Retina (tissue), 1 donor: Measurements from ENCODE around the gene REG4.
A peak's percentile ranks its signal among the peaks of the same experiment; 100 is the strongest.
"Not testable (repeated sequence)": the region's sequence is repeated elsewhere in the genome, so short reads cannot be mapped to it uniquely, and the experiment has no call there.

Experiments
- DNase-seq: peaks from one replicate; pipeline ENCODE4 v3.0.0-alpha.2; 2016

Gene REG4

DNA sequence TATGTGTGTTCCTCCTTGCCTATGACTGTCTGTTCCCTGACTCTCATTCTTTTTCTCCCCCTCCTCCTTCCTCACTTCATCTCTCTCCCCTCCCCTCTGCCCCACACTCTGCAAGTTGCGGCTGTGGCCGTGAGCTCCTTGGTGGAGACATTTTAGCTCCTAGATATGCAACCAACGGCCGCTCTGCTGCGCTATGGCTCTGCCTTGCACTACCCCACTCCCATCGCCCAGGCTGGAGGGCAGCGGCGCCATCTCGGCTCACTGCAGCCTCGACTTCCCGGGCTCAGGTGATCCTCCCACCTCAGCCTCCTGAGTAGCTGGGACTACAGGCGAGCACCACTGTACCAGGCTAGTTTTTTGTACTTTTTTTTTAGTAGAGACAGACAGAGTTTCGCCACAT is 5.5 kb downstream of the REG4 start:
- no peak for DNase-seq

- no peak for DNase-seq
These were observed 6.0 kb downstream of the REG4 start for GRCh38 chr1:119805247-119805646.

DNA sequence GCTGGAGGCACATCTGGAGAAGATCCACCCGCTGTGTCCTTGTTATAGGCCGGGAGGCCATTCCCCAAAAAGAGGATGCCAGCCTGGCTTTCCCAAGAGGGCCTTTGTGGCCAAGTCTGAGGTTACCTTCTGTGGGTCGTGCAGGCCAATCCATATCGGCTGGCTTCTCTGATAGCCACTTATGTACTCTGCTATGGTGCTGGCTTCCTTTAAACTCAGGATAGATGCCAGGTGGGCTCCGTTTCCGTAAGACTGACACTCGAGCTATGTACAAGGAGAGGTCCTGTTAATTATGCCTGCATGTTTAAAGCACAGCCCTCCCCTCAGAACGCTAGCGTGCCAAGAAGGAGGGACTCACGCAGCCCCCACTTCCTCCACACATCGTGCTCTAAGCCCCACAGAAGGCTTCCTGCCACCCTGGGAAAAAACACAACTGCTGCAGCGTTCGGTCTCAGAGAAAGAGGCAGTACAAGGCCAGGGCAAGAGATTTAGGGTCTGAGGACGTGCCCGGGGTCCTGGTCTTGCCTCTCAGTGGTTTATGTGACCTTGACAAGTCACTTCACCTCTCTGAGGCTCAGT is 11.6 kb downstream of the REG4 start:
- no peak for DNase-seq

DNA sequence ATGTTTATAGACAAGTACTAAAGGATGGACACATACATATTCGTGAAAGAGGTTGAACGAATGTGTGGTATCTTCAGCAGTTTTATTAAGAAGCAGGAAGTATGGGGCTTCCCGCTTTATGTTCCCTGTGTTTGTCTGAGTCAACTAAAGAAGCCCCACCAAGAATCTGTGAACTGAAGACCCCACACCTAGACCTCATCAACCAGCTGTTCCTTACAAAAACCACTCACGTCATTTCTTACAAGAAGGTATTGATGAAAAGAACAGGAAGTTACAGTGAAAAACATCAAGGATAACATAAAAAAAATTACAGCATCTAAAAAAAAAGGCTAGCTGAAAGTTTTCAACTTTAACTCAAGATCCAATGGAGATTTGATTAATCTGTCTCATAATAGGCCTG is 12.3 kb downstream of the REG4 start:
- DNase-seq = no peak

- DNase-seq = no peak
These were observed 13.7 kb downstream of the REG4 start for GRCh38 chr1:119797606-119798005.

- DNase-seq = no peak
These were observed 14.1 kb downstream of the REG4 start for GRCh38 chr1:119797162-119797561.

DNA sequence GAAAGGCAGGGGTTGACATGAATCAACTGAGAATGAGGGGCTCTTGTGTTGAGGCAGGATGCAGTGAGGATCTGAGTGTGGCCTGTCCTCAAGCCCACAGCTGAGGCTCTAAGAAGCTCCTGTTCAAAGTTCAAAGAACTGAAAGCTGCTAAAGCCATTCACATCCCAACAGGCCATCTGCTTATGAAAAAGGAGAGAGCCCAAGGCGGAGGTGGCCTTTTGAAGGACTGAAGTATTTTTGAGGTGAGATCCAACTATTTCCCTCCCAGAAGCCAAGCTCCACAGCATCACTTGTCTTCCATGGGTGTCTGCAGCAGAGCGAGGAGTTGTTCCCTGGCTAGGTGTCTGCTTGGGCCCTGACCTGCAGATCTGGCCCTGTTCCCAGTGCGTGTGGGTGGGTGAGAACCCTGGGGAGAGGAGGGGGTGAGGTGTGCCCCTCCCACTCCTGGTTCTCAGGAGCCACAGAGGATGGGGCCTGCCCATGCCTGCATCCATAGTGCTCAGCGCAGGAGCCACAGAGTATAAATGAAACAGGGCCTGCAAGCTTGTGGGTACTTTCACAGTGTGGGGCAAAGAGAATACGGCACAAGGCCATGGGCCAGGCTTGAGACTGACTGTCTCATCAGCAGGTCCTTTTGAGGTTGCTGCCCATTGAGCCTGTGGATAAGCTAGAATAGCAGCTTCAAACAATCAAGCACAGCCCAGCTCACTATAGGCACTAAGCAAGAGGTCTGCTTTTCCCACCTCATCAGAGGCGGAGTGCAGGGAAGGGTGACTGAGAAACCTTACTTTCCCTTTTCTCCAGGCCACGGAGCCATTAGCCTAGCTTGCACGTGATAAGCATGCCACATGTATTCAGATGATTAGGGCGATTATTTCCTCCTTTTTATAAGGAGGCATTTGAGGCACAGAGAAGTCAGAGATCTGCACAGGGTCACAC is 15.7 kb downstream of the REG4 start:
- DNase-seq = no peak

GRCh38 chr1:119794876-119795240 is 16.4 kb downstream of the REG4 start:
- no peak for DNase-seq

GRCh38 chr1:119794230-119794875 is 16.9 kb downstream of the REG4 start:
- no peak for DNase-seq

DNA sequence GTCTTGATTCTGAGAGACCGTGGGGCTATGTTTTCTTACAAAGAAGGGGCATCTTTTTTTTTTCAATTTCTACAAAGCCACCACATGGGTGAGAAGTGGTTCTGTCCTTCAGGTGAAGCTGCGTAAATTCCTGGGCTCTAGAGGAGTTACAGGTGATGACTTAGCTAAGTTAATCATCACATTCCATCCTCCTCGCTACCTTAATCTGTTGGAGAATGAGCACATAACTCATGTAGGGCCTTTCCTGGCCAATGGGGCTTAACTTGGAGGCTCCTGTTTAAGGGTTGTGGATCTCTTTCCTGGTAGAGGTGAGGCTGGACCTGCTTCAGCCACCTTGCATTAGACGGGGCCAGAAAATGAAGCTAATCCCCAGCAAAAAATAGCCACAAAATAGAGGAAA is 19.9 kb downstream of the REG4 start:
- DNase-seq = no peak

- DNase-seq = no peak
These were observed 20.6 kb downstream of the REG4 start for GRCh38 chr1:119790451-119791198.

DNA sequence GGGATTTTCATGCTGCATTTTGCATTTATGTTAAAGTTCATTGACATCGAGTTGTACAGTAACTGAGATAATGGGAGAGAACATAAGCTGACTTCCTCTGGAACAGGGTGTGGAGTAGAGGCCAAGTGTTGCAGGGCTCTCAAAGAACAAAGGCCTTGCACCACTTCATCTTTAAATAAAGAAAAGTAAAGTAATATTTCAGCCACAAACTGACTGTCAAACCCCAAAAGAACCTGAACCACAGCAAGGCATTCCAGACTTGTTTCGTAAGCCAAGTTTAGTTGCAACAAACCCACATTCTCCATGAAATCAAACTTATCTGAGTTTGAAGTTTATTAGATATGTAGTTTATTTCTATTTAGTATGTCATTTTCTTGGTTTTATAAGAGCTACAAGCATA is 23.5 kb downstream of the REG4 start:
- no peak for DNase-seq

GRCh38 chr1:119786473-119787050 is 24.7 kb downstream of the REG4 start:
- not testable (repeated sequence) for DNase-seq

DNA sequence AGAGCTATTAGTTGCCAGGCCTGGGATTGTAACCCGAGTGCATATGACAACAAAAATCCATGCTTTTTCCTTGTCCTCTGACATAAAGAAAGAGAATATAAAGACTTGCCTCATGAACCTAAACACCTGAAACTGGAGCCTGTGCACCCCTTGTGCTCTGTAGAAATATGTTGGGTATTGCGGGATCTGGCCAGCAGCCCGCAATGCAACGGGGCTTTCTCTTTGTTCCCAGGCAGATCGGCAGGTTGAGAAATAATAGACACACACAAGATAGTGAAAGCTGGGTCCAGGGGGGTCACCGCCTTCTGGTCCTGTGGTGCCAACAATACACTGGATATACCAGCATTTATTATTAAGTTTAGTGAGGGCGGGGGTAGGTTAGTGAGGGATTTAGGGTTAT is 25.2 kb downstream of the REG4 start:
- not testable (repeated sequence) for DNase-seq

GRCh38 chr1:119784191-119784781 is 27.0 kb downstream of the REG4 start:
- no peak for DNase-seq

DNA sequence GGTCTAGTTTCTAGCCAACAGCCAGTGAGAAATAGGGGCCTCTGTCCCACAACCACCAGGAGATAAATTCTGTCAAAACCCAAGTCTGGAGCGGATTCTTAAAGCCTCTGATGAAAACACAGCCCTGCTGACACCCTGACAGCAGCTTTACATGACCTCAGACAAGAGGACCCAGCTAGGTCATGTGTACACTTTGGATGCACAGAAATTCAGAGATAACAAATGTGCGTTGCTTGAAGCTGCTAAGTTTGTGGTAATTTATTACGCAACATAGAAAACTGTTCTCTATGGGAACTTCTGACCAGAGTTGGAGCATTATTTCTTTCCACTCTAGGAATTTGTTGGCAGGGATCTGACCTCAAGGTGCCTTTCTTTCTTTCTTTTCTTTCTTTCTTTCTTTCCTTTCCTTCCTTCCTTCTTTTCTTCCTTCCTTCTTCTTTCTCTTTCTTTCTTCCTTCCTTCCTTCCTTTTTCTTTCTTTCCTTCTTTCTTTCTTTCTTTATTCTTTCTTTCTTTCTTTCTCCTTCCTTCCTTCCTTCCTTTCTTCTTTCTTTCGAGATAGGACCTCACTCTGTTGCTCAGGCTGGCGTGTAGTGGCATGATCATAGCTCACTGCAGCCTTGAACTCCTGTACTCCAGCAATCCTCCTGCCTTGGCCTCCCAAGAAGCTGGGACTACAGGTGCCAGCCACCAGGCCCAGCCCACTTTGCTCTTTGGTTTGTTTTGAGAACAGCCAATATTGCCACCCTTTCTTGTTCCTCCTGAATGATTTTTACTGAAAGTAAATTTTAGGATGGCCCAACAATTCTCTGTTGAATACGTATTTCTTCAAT is 27.7 kb downstream of the REG4 start:
- DNase-seq = no peak

GRCh38 chr1:119782631-119783325 is 28.5 kb downstream of the REG4 start:
- DNase-seq = peak; percentile 19

GRCh38 chr1:119781434-119782210 is 29.6 kb downstream of the REG4 start:
- no peak for DNase-seq

DNA sequence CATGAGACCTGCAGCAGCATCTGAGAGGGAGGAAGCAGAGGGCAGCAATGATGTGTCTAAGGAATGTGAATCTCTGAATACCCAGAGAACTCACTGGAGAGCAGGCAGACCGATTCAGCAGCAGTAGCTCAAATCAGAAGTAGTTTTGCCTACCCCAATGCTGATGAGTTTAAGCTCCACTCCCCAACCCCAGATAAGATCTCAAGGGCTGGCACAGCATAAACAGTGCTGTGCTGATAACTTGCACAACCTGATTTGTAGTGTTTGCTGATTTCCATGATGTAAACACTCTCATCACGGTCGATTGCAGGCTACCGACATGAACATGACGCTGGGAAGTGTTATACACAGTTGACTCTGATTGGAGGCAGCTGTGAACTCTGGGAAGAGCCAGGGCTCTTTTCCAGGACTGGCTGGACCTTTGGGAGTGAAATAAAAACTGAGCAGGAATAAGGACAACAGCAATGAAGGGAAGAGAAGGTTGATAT is 31.3 kb downstream of the REG4 start:
- DNase-seq = no peak
